HG02798 (cell line): Measurements from ENCODE around the gene TRMT11.

Experiments used
- ATAC-seq: cut with Tn5 transposase; IDR thresholded peaks from one replicate; pipeline ENCODE4 v1.9.1; 2021; ENCODE audit warnings: mild to moderate bottlenecking; ENCODE audit not compliant: unreplicated experiment, poor library complexity

Gene TRMT11

DNA sequence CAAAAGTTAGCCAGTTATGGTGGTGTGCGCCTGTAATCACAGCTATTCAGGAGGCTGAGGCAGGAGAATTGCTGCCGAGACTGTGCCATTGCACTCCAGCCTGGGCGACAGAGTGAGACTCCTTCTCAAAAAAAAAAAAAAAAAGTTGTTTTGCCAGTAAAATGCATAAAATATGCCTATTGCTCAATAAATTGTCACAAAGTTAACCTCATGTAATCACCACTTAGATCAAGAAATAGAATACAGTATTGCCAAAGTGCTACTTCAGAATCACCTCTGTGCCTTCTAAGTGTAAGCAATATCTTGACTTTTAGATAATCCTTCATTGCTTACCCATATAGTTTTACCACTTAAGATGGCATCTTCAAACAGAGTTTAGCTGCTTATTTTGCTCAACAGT is 80.7 kb downstream of the TRMT11 start:
- ATAC-seq = no peak

DNA sequence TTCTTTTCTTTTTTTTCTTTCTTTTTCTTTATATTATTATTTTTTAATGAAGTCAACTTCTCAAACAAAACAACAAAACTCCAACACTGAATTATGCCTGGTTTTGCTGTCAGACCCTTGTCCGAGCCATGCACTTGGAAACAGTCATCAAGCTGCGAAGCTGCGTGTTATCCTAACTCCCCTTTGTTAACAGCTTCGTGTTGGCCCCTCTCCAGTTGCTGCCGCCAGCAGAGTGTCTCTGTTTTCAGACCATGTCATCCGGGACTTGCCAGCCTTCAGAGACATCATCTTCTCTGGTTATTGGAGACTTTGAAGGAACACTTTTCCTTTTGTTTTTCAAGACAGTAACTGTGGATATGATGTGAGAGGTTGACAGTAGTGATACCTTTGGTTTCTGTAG is 83.1 kb downstream of the TRMT11 start:
- ATAC-seq = no peak

DNA sequence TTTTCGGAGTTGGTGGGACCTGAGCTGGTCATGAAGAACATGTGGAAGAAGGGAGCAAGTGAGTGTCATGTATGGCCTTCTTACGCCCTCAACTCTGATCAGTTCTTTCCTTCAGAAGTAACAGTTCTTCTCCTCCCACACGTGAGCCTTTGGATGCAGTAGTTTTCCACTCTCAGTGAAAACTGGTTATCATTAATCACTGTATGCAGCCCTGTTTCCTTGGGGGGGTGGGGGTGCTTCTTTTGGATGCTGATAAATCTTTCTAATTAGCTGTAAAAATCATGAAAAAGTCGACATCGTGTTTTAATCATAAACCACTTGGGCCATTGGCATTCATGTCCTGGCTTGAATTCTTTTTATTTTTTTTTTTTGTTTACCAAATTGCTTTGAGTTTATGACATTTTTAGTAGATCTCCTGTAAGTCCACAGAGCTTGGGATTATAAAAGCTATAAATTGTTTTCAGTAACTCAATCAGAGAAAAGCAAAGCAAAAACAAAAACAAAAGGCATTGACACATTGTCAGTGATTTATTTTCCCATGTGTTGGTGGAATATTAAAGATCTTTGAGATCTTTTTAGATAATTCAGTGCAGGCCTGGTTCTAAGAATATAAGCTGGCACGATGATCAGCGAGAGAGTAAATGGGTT is 84.8 kb downstream of the TRMT11 start:
- no peak for ATAC-seq

- no peak for ATAC-seq
Observed at GRCh38 chr6:126072172-126072571, 85.8 kb downstream of the TRMT11 start.

DNA sequence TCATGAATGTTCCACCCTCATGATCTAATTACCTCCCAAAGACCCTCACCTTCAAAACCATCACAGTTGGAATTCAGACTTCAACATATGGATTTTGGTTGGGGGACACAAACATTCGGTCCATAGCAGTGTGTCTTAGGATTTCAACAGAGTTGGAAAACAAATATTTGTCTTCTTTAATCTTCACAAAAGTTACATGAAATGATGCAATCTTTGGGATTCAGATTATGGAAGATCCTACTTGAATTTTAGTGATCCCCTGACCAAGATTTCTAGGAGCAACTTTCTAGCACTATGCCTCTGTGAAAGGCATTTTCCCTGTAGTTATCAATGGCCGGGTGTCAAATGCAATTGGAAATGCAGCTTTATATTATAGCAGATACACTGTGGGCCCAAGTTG is 86.5 kb downstream of the TRMT11 start:
- no peak for ATAC-seq

DNA sequence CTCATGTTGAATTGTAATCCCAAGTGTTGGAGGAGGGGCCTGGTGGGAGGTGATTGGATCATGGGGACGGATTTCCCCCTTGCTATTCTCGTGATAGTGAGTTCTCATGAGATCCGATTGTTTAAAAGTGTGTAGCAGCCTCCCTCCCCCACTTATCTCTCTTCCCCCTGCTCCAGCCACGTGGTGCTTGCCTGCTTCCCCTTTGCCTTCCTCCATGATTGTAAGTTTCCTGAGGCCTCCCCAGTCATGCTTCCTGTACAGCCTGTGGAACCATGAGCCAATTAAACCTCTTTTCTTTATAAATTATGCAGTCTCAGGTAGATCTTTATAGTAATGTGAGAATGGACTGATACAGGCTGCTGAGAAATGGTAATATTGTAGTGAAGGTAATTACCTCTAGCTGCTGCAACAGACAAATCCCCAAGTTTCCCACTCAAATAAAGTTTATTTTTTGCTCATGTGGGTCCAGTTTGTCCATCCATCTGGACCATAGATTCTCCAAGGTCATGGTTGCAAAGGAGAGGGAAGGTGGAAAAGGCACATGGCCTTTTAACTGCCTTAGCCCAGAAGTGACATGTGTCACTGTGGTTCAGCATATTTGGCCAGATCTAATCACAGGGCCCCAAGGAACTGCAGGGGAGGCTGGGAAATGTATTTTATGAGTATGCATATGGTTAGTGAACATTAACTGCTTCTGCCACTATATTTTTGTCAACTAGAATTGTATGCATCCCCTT is 89.2 kb downstream of the TRMT11 start:
- no peak for ATAC-seq

DNA sequence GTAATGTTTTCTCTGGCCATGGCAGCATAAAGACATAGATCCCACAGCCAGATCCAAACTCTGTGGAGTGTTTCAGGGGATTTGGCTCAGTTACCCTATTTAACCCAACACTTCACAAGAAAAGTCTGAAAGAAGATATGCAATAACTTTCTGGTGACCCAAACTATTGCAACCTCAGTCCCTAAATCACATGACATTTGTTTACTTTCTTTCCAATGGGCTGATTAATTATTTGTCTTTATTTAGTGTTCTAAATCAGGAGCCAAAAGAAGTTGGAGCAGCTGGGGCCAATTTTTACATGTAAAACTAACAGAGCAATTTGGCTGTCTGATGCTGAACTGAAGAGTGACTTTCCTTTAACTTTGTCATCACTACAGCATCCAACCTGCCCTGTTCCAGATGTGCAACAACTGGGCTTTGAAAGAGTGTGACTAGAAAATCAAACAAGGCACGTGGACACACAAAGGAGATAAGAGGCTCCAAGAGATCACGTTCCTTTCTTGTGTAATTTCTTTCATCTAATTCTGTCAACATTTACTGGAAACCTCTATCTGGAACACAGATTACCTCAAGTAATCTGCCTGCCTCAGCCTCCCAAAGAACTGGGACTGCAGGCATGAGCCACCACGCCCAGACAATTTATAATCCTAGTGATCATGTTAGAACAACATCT is 90.8 kb downstream of the TRMT11 start:
- no peak for ATAC-seq

- ATAC-seq = no peak
Observed at GRCh38 chr6:126077810-126078776, 91.8 kb downstream of the TRMT11 start.

DNA sequence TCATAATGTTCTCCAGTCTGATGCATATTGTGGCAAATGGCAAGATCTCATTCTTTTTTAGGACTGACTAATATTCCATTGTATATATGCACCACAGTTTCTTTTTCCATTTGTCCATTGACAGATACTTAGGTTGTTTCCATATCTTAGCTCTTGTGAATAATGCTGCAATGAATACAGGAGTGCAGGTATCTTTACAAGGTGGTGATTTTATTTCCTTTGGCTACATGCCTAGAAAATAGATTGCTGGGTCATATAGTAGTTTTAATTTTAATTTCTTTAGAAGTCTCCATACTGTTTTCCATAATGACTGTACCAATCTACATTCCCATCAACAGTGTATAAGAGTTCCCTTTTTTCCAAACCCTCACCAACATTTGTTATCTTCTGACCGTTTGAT is 97.5 kb downstream of the TRMT11 start:
- no peak for ATAC-seq

- ATAC-seq = no peak
Observed at GRCh38 chr6:126086560-126086959, 100.2 kb downstream of the TRMT11 start.
